Brain microvascular endothelial cell (primary cell): ENCODE results near the gene RANBP9.

Experiments used
- DNase-seq: peaks from one replicate; pipeline ENCODE4 v3.0.0-alpha.2; 2020
- H3K27ac ChIP-seq: fragments of 250-450 bp; sonication (Bioruptor Pico); 2 replicates; pipeline ENCODE4 v1.5.1; 2020; ENCODE audit warnings: mild to moderate bottlenecking, moderate library complexity
- H3K27me3 ChIP-seq: fragments of 250-450 bp; sonication (Bioruptor Pico); replicated peaks from 2 replicates; pipeline ENCODE4 v1.5.1; 2020; ENCODE audit warnings: mild to moderate bottlenecking
- H3K36me3 ChIP-seq: fragments of 250-450 bp; sonication (Bioruptor Pico); replicated peaks from 2 replicates; pipeline ENCODE4 v1.5.1; 2020; ENCODE audit warnings: mild to moderate bottlenecking
- H3K4me3 ChIP-seq: 2 replicates; pipeline ENCODE4 v1.5.1; 2011; ENCODE audit warnings: low read depth, mild to moderate bottlenecking, control low read depth, low read length, moderate library complexity
- in situ Hi-C: cut with HindIII; loops from 2 replicates; pipeline ENCODE4 v1.10.0; 2017; ENCODE audit warnings: low sequenced_read_pairs, low pct_ligation_motif_present
- TF ChIP-seq, protein P1 (sequence below): IDR thresholded peaks from 2 replicates; pipeline ENCODE4 v1.5.1; 2011; ENCODE audit warnings: low read depth, mild to moderate bottlenecking, moderate library complexity, low read length, control low read depth, inconsistent platforms; ENCODE audit errors: missing control alignments

RANBP9 gene

DNA sequence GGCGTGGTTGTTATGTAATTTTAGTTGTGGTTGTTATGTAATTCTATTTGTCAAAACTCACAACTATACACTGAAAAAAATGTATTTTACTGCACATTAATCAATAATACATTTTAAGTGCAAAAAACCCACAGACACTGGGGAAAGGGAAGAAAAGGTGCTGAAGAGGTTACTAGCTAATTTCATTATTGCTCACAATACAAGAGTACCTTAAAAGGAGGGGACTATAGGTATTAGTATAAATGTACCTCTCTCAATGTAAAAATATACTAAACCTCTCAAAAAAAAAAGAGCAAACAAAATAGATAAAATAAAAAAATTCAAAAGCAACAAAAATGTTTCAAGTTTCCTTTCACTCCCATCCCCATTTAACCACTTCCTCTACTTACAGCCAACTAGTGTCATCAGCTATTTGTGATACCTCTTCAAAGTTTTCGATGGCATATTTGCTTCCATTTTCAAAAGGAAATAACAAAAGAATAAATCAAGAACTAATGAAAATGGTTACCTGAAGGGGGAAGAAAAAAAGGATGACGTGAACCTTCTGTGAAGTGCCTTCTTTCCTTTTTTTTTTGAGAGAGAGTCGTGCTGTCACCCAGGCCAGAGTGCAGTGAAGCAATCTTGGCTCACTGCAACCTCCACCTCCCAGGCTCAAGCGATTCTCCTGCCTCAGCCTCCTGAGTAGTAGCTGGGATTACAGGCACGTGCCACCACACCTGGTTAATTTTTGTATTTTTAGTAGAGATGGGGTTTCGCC is 30.2 kb downstream of the RANBP9 start:
- Histone ChIP-seq H3K27me3 (no peaks in the 10 kb centered on the region), H3K27ac (no peak overlapping the region), H3K36me3 (no peaks in the 10 kb centered on the region), H3K4me3 (no peak overlapping the region)
- DNase-seq: no peak
- TF ChIP-seq, protein P1, sequence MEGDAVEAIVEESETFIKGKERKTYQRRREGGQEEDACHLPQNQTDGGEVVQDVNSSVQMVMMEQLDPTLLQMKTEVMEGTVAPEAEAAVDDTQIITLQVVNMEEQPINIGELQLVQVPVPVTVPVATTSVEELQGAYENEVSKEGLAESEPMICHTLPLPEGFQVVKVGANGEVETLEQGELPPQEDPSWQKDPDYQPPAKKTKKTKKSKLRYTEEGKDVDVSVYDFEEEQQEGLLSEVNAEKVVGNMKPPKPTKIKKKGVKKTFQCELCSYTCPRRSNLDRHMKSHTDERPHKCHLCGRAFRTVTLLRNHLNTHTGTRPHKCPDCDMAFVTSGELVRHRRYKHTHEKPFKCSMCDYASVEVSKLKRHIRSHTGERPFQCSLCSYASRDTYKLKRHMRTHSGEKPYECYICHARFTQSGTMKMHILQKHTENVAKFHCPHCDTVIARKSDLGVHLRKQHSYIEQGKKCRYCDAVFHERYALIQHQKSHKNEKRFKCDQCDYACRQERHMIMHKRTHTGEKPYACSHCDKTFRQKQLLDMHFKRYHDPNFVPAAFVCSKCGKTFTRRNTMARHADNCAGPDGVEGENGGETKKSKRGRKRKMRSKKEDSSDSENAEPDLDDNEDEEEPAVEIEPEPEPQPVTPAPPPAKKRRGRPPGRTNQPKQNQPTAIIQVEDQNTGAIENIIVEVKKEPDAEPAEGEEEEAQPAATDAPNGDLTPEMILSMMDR: no peak
- in situ Hi-C loops: no loop called here

DNA sequence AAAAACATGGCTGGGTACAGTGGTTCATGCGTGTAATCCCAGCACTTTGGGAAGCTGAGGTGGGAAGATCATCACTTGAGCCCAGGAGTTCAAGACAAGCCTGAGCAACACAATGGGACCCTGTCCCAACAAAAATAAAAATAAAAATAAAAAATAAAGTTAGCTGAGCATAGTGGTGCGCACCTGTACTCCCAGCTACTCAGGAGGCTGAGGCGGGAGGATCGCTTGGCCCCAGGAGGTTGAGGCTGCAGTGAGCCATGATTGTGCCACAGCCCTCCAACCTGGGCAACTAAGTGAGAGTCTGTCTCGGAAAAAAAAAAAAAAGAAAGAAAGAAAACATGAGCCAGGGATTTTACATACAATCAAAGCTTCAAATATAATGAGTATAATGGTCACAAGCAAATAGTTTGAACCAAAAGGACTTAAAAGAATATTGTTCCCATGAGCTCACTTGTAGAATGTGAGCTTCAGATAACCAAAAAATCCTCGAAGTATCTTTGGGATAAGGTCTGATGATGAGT is 31.1 kb downstream of the RANBP9 start:
- Histone ChIP-seq H3K27me3 (no peaks in the 10 kb centered on the region), H3K4me3 (no peak overlapping the region), H3K27ac (no peak overlapping the region), H3K36me3 (no peaks in the 10 kb centered on the region)
- DNase-seq: no peak
- TF ChIP-seq, protein P1: no peak
- in situ Hi-C loops: no loop called here

DNA sequence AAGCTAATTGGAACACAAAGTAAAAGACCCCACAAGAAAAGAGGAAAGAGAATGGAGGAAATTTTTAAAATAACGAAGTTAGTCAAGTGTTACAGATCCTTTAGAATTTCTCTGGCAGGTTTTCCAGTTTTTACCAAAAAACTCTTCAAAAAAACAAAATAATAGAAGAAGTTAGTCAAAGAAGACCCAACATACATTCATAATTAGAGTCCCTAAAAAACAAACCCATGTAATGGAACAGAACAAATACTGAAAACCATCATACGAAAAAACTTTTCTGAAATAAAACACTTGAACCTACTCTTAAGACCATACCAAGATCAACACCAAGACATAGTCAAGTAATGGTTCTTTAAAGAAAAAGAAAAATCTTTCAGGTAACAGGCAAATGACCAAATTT is 31.6 kb downstream of the RANBP9 start:
- no peak for DNase-seq
- Histone ChIP-seq H3K36me3 (no peaks in the 10 kb centered on the region), H3K4me3 (no peak overlapping the region), H3K27me3 (no peaks in the 10 kb centered on the region), H3K27ac (no peak overlapping the region)
- in situ Hi-C loops: no loop called here
- TF ChIP-seq, protein P1: no peak

DNA sequence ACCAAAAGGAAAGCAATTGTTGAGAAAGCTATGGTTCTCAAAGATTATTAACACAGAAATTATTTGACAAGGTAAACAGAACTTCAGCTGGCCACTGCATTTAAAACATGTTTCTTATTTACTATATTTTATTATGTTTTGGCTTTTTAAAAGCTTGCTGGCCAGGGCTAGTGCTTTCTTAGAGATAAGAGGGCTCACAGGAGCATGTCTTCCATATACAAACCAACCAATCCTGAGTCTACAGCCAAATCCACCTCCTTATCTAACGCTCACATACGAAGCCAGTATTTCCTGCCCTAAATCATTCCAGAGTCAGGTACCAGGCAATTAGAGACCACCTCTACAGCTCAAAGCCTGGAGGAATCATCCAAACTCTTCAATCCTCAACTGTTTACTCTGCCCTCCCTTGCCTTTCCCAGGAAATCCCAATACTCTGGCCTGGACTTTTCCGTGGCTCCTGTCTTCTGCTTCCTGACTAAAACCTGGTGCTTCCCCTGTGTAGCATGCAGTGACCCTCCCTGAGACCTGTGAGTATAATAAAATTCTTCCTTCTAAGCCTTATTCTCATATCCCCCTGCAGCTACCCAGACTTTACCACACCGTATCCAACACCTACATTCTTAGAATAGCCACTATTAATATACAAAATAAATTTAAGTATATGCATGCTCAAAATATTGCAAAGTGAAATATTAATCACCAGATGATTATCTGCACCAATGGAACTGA is 33.2 kb downstream of the RANBP9 start:
- in situ Hi-C loops: no loop called here
- TF ChIP-seq, protein P1: no peak
- Histone ChIP-seq H3K4me3 (no peak overlapping the region), H3K27ac (no peak overlapping the region), H3K36me3 (no peaks in the 10 kb centered on the region), H3K27me3 (no peaks in the 10 kb centered on the region)
- DNase-seq: no peak

DNA sequence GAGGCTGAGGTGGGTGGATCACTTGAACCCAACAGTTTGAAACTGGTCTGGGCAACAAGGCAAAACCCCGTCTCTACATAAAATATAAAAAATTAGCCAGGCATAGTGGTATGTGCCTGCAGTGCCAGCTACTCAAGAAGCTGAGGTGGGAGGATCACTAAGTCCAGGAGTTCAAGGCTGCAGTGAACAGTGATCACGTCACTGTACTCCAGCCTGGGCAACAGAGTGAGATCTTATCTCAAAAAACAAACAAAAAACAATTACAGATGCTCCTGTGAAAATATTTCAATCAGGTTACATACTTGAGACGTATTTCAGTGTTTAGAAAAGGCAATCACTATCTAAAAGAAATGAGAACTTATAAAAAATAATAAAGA is 33.8 kb downstream of the RANBP9 start:
- no peak for DNase-seq
- Histone ChIP-seq H3K36me3 (no peaks in the 10 kb centered on the region), H3K4me3 (no peak overlapping the region), H3K27me3 (no peaks in the 10 kb centered on the region), H3K27ac (no peak overlapping the region)
- in situ Hi-C loops: no loop called here
- TF ChIP-seq, protein P1: no peak
